Gastroesophageal sphincter (tissue), 4 donors: ENCODE results near the gene NR1I2. TPM values are rescaled to one million over a fixed set of nuclear protein-coding genes. Genes with fewer than 3 reads are reported as not detected.
A peak's percentile ranks its signal among the peaks of the same experiment; 100 is the strongest.

Source experiments
- ATAC-seq: fragments of 150-250 bp; one replicate; pipeline ENCODE4 v1.9.1; 2016; ENCODE audit warnings: mild to moderate bottlenecking, moderate library complexity
- H3K27ac ChIP-seq, 4 donors: fragments of 200-600 bp; sonication (generic) in 3 of 4; 1 replicate in 3 of 4; 2 replicates in 1 of 4; pipeline ENCODE4 v1.5.1; 2016 to 2019
- H3K27me3 ChIP-seq: fragments of 200-600 bp; sonication (generic); one replicate; pipeline ENCODE4 v1.5.1; 2019
- H3K36me3 ChIP-seq, 2 donors: fragments of 200-600 bp; sonication (generic); one replicate each; pipeline ENCODE4 v1.5.1; 2019; ENCODE audit warnings: control low read depth in 1 of 2
- H3K4me1 ChIP-seq, 3 donors: fragments of 200-600 bp; sonication (generic); 1 replicate in 2 of 3; 2 replicates in 1 of 3; pipeline ENCODE4 v1.5.1; 2016 to 2019; ENCODE audit warnings: control low read depth in 2 of 3
- H3K4me3 ChIP-seq, 2 donors: fragments of 200-600 bp; sonication (generic); one replicate each; pipeline ENCODE4 v1.5.1; 2019; ENCODE audit warnings: mild to moderate bottlenecking in 1 of 2, moderate library complexity in 1 of 2
- H3K9me3 ChIP-seq, 3 donors: fragments of 200-600 bp; sonication (generic); one replicate each; pipeline ENCODE4 v1.5.1; 2017 to 2019; ENCODE audit warnings: control low read depth in 2 of 3
- EP300 ChIP-seq: sonication (generic); formaldehyde crosslinking; IDR thresholded peaks from one replicate; pipeline ENCODE4 v1.6.1; 2017; ENCODE audit warnings: antibody characterized with exemption, mild to moderate bottlenecking
- POLR2A ChIP-seq, 2 donors: fragments of 450-650 bp; IDR thresholded peaks; one replicate each; pipeline ENCODE4 v1.6.1; 2017; ENCODE audit warnings: antibody characterized with exemption in 2 of 2, mild to moderate bottlenecking in 2 of 2, moderate library complexity in 1 of 2
- POLR2AphosphoS5 ChIP-seq: sonication (generic); formaldehyde crosslinking; IDR thresholded peaks from one replicate; pipeline ENCODE4 v1.6.1; 2017; ENCODE audit warnings: antibody characterized with exemption
- whole genome bisulfite sequencing, 2 donors: methylation state at CpG; one replicate each; pipeline ENCODE4 v1.1.5; 2018; ENCODE audit warnings: low coverage in 1 of 2; 5-methylcytosine and 5-hydroxymethylcytosine counted together
- total RNA-seq, 4 donors: library from RNA; depleted of rRNA; stranded (reverse); fragments of >200 nt; gene quantifications; one replicate each; pipeline ENCODE4 v1.1.0, GENCODE V29; 2016
- TF ChIP-seq, protein P1 (sequence below), 4 experiments: fragments of 200-600 bp in 2 of 4; fragments of 450-650 bp in 2 of 4; sonication (generic) in 1 of 4; IDR thresholded peaks; one replicate each; pipeline ENCODE4 v1.5.1; 2017 to 2019; ENCODE audit warnings: antibody characterized with exemption in 4 of 4, mild to moderate bottlenecking in 2 of 4, moderate library complexity in 2 of 4

The NR1I2 gene
- total RNA-seq, 4 donors from 2014 or later: not detected

DNA sequence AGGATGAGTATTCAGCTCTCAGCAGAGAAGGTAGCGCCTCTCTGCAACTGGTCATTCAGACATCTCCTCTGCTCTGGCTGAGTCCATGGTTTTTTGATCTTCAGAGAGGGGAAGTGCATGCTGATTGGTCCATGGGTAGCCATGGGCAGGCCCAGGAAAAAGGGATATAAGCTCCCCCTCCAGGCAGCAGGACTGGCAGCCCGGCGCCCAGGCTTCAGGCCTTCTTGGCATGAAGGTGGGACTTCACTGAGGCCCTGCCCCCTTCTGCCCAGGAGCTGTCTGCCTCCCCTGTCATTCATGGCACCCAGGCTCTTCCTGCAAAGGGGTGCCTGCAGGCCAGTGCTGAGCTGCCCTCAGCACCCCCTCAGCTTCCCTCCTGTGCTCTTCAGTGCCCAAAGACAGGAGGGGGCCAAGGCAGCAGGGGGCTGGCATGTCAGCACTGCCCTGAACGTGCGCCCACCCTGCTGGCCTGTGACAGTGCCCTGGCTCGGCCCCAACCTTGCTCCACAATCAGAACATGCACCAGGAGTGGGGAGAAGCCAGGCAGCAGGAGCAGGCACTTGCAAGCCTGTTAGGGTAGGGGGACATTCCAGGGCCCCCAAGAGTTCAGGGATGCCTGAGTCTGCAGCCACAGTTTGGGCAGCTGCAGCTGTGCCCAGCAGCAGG lies 13.8 kb upstream of the NR1I2 start:
- no peaks in the 10 kb centered on the region for H3K4me1 ChIP-seq
- H3K27ac ChIP-seq: no peak overlapping the region
- ATAC-seq: no peak
- no peak for TF ChIP-seq EP300
- TF ChIP-seq POLR2A (IDR thresholded peaks at IDR 0.05): no peak
- no peak for TF ChIP-seq POLR2AphosphoS5
- TF ChIP-seq, protein P1, sequence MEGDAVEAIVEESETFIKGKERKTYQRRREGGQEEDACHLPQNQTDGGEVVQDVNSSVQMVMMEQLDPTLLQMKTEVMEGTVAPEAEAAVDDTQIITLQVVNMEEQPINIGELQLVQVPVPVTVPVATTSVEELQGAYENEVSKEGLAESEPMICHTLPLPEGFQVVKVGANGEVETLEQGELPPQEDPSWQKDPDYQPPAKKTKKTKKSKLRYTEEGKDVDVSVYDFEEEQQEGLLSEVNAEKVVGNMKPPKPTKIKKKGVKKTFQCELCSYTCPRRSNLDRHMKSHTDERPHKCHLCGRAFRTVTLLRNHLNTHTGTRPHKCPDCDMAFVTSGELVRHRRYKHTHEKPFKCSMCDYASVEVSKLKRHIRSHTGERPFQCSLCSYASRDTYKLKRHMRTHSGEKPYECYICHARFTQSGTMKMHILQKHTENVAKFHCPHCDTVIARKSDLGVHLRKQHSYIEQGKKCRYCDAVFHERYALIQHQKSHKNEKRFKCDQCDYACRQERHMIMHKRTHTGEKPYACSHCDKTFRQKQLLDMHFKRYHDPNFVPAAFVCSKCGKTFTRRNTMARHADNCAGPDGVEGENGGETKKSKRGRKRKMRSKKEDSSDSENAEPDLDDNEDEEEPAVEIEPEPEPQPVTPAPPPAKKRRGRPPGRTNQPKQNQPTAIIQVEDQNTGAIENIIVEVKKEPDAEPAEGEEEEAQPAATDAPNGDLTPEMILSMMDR (IDR thresholded peaks at IDR 0.05): no peak
- no peaks in the 10 kb centered on the region for H3K36me3 ChIP-seq
- H3K27me3 ChIP-seq: no peaks in the 10 kb centered on the region
- no peaks in the 10 kb centered on the region for H3K9me3 ChIP-seq
- 100% methylated on average over 1 of the region's 6 CpGs; no CpG with 5 or more reads in 1 of the 2 donors for WGBS, 2 donors
- H3K4me3 ChIP-seq: no peak overlapping the region

DNA sequence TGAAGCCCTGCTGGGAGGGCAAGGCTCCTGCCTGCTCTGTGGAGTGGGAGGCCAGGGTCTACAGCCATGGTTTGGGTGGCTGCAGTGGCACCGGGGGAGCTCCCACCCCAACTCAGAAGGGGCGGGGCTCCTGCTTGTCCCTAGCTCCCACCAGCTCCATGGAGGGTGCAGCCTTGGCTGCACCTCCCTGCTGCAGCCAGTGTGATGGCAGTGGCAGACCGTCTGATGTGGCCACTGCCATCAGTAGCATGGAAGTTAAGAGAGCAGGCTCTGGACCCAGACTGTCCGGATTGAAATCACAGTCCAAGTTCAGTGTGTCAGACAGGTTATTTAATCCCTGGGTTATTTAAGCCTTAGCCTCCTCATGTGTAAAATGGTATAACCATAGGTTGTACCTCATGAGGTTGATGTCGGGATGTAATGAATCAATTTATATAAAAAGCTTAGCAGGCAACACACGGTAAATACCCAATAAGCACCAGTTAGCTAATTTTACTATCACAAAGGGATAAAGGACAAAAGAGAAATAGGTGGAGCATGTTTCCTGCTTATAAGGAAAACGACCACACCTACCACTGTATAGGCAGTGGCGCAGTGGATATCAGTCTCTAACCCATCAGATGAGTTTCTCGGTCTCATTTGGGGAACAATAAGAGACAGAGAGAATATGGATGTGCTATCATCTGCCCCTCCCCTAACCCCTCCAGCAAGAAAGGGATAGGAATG lies 13.1 kb upstream of the NR1I2 start:
- no peak overlapping the region for H3K27ac ChIP-seq
- H3K36me3 ChIP-seq: no peaks in the 10 kb centered on the region
- H3K4me3 ChIP-seq: no peak overlapping the region
- no peak for ATAC-seq
- 77 to 79% methylated on average over 3 to 6 of the region's 9 CpGs for WGBS, 2 donors
- H3K27me3 ChIP-seq: no peaks in the 10 kb centered on the region
- no peaks in the 10 kb centered on the region for H3K4me1 ChIP-seq
- H3K9me3 ChIP-seq: no peaks in the 10 kb centered on the region
- no peak for TF ChIP-seq EP300
- TF ChIP-seq POLR2A (IDR thresholded peaks at IDR 0.05): no peak
- TF ChIP-seq, protein P1 (IDR thresholded peaks at IDR 0.05): no peak
- TF ChIP-seq POLR2AphosphoS5: no peak

DNA sequence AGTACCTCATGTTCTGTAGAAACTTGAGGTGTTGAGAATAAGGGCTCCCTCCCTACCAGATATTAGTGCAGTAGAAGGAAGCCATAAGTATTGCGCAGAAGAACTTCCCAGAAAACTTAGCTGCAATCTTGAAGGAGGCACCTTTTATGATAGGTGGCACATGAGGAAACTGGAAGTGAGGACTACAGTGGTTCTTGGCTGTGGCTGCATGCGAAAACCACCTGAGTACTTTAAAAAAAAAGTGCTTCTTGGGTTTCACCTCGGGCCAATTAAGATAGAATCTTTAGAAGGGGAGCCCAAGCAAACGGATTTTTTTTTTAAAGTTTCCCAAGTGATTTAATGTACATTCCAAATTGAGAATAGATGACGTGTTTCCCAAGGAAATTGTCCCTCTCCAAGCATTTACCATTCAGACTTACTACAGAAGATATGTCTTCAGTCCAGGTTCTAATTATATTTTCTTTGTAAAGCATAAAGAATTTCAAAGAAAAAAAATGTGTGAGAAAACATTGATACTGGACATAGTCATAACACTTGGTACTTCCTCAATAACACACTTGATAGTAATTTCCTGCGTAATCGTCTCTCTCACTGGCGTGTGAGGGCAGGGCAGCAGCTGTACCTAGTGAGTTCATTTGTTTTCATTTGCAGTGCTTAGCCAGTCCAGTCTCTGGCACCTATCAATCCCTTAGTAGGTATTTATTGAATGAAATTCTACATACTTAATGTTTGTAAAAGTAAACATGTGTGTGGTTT lies 12.3 kb upstream of the NR1I2 start:
- H3K27me3 ChIP-seq: no peaks in the 10 kb centered on the region
- H3K4me1 ChIP-seq: no peaks in the 10 kb centered on the region
- H3K36me3 ChIP-seq: no peaks in the 10 kb centered on the region
- no peak overlapping the region for H3K27ac ChIP-seq
- peak; percentile 46 for ATAC-seq
- no peaks in the 10 kb centered on the region for H3K9me3 ChIP-seq
- no peak overlapping the region for H3K4me3 ChIP-seq
- WGBS, 2 donors: 60 to 63% methylated on average over 8 of the region's 8 CpGs
- no peak for TF ChIP-seq POLR2A (IDR thresholded peaks at IDR 0.05)
- no peak for TF ChIP-seq POLR2AphosphoS5
- no peak for TF ChIP-seq EP300
- TF ChIP-seq, protein P1 (IDR thresholded peaks at IDR 0.05): no peak

DNA sequence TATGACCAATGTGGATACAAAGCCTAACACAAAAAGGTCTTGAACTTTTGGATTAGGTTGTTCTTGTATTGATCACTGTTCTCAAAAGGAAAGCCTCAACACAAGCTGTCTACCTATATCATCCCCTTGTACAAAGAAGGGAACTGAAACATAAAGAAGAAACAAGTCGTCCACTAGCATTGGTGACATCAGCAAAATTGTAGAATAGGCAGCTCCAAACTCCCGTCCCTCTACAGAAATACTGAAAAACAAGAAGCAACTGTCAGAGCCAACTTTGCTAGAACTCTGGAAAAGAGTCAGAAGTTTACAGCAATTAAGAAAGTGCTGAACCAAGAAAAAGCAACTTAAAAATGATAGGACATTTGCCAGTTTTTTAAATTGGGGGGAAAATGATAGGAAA lies 7.5 kb upstream of the NR1I2 start:
- Histone ChIP-seq H3K36me3 (no peaks in the 10 kb centered on the region), H3K4me3 (no peak overlapping the region), H3K9me3 (peaks cover 0 to 8% (median 0%) of the 10 kb centered on the region in 3 donors), H3K27ac (no peak overlapping the region), H3K27me3 (no peaks in the 10 kb centered on the region), H3K4me1 (no peaks in the 10 kb centered on the region)
- no peak for ATAC-seq
- no peak for TF ChIP-seq EP300
- TF ChIP-seq POLR2AphosphoS5: no peak
- TF ChIP-seq, protein P1 (IDR thresholded peaks at IDR 0.05): no peak
- no peak for TF ChIP-seq POLR2A (IDR thresholded peaks at IDR 0.05)
- WGBS, 2 donors: 7 to 36% methylated on average over 2 of the region's 2 CpGs
